Hematopoietic multipotent progenitor cell (in vitro differentiated cells): ENCODE data around the gene POLK. TPM values are rescaled to one million over a fixed set of nuclear protein-coding genes. Genes with fewer than 3 reads are reported as not detected.
"Not testable (repeated sequence)": the region's sequence is repeated elsewhere in the genome, so short reads cannot be mapped to it uniquely, and the experiment has no call there.

ENCODE experiments used
- DNase-seq, 3 donors: peaks; one replicate each; pipeline ENCODE4 v3.0.0-alpha.2; 2011 to 2015; ENCODE audit warnings: low read depth in 2 of 3, low spot score in 2 of 3
- total RNA-seq: library from RNA; depleted of rRNA; stranded (reverse); fragments of >200 nt; gene quantifications from one replicate; pipeline ENCODE4 v1.2.3, GENCODE V29; 2012

The POLK gene
- total RNA-seq, 1 donor, result 11.0 TPM

- DNase-seq, result peak in 2 of 3 donors; percentile 5 to 15
These were observed 1.3 kb upstream of the POLK start for GRCh38 chr5:75510417-75510835.

- DNase-seq, result peak in 2 of 3 donors; percentile 21 to 53
These were observed 756 bp upstream of the POLK start for GRCh38 chr5:75510836-75511434.

- DNase-seq, result peak in 2 of 3 donors; percentile 9 to 12
These were observed 838 bp downstream of the POLK start for GRCh38 chr5:75512383-75513074.

- no peak for DNase-seq
These were observed 2.1 kb downstream of the POLK start for GRCh38 chr5:75513841-75514240.

- no peak for DNase-seq
These were observed 2.6 kb downstream of the POLK start for GRCh38 chr5:75514323-75514722.

- no peak for DNase-seq
These were observed 8.1 kb downstream of the POLK start for GRCh38 chr5:75519761-75520160.

GRCh38 chr5:75521195-75521594, 9.5 kb downstream of the POLK start:
- DNase-seq, result no peak

GRCh38 chr5:75522025-75522424, 10.3 kb downstream of the POLK start:
- DNase-seq, result no peak

GRCh38 chr5:75522542-75522941, 10.9 kb downstream of the POLK start:
- no peak for DNase-seq

GRCh38 chr5:75523275-75523674, 11.6 kb downstream of the POLK start:
- DNase-seq, result no peak

GRCh38 chr5:75524071-75524470, 12.4 kb downstream of the POLK start:
- no peak for DNase-seq

- DNase-seq, result no peak
These were observed 12.9 kb downstream of the POLK start for GRCh38 chr5:75524591-75524990.

- no peak for DNase-seq
These were observed 13.7 kb downstream of the POLK start for GRCh38 chr5:75525344-75525743.

GRCh38 chr5:75526070-75526469, 14.4 kb downstream of the POLK start:
- peak in 1 of 3 donors; percentile 17 for DNase-seq

- DNase-seq, result no peak
These were observed 17.5 kb downstream of the POLK start for GRCh38 chr5:75529185-75529584.

- DNase-seq, result no peak
These were observed 20.5 kb downstream of the POLK start for GRCh38 chr5:75532190-75532589.

GRCh38 chr5:75533716-75534115, 22.0 kb downstream of the POLK start:
- DNase-seq, result not testable (repeated sequence)

- DNase-seq, result no peak
These were observed 23.0 kb downstream of the POLK start for GRCh38 chr5:75534734-75535133.

GRCh38 chr5:75536147-75536546, 24.5 kb downstream of the POLK start:
- no peak for DNase-seq

GRCh38 chr5:75536694-75537360, 25.1 kb downstream of the POLK start:
- no peak for DNase-seq

GRCh38 chr5:75538211-75538610, 26.5 kb downstream of the POLK start:
- no peak for DNase-seq

GRCh38 chr5:75545131-75545530, 33.4 kb downstream of the POLK start:
- no peak for DNase-seq
